GM23338 (cell line): ENCODE results near the gene ARHGEF17.

Experiments used
- ETS1 ChIP-seq: IDR thresholded peaks from 2 replicates; pipeline ENCODE4 v1.6.1; 2016; ENCODE audit warnings: antibody characterized with exemption
- EZH2 ChIP-seq: fragments of 200-600 bp; sonication (generic); IDR thresholded peaks from one replicate; pipeline ENCODE4 v1.8.0; 2017; ENCODE audit warnings: antibody characterized with exemption, mild to moderate bottlenecking, low read depth; ENCODE audit not compliant: unreplicated experiment
- EZH2phosphoT487 ChIP-seq: fragments of 200-600 bp; sonication (generic); IDR thresholded peaks from one replicate; pipeline ENCODE4 v1.8.1; 2018; ENCODE audit warnings: antibody characterized with exemption; ENCODE audit not compliant: unreplicated experiment
- NANOG ChIP-seq: IDR thresholded peaks from 2 replicates; pipeline ENCODE4 v1.6.1; 2016; ENCODE audit warnings: antibody characterized with exemption, borderline replicate concordance
- POLR2AphosphoS5 ChIP-seq: IDR thresholded peaks from 2 replicates; pipeline ENCODE4 v1.6.1; 2016; ENCODE audit warnings: antibody characterized with exemption, low read depth
- STAT1 ChIP-seq: IDR thresholded peaks from one replicate; pipeline ENCODE4 v1.6.1; 2016; ENCODE audit warnings: antibody characterized with exemption; ENCODE audit not compliant: unreplicated experiment
- TF ChIP-seq, protein P1 (sequence below), 2 experiments: fragments of 200-600 bp in 1 of 2; sonication (generic) in 1 of 2; conservative IDR thresholded peaks; 2 replicates each; pipeline versions ENCODE4 v1.5.1 to v1.6.1; 2016 to 2017; ENCODE audit warnings: antibody characterized with exemption in 2 of 2, low read depth in 2 of 2, mild to moderate bottlenecking in 2 of 2, moderate library complexity in 1 of 2

- TF ChIP-seq STAT1 (no peak), POLR2AphosphoS5 (no peak), EZH2 (no peak), ETS1 (no peak), NANOG (no peak), EZH2phosphoT487 (no peak)
- TF ChIP-seq, protein P1, sequence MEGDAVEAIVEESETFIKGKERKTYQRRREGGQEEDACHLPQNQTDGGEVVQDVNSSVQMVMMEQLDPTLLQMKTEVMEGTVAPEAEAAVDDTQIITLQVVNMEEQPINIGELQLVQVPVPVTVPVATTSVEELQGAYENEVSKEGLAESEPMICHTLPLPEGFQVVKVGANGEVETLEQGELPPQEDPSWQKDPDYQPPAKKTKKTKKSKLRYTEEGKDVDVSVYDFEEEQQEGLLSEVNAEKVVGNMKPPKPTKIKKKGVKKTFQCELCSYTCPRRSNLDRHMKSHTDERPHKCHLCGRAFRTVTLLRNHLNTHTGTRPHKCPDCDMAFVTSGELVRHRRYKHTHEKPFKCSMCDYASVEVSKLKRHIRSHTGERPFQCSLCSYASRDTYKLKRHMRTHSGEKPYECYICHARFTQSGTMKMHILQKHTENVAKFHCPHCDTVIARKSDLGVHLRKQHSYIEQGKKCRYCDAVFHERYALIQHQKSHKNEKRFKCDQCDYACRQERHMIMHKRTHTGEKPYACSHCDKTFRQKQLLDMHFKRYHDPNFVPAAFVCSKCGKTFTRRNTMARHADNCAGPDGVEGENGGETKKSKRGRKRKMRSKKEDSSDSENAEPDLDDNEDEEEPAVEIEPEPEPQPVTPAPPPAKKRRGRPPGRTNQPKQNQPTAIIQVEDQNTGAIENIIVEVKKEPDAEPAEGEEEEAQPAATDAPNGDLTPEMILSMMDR (conservative IDR thresholded peaks at IDR 0.05; ENCODE audit: low read depth in 2 of 2): no peak
These were observed 32.7 kb upstream of the ARHGEF17 start for GRCh38 chr11:73275381-73275750.
